Activated CD4-positive, CD25-positive, alpha-beta regulatory T cell treated with anti-CD3 and anti-CD28 coated beads, Interleukin-2, amount 50 U/mL, for 72 hours (primary cell): ENCODE results near the gene CGB2.
"Not testable (repeated sequence)": the region's sequence is repeated elsewhere in the genome, so short reads cannot be mapped to it uniquely, and the experiment has no call there.

Experiments
- DNase-seq: peaks from one replicate; pipeline ENCODE4 v3.0.0; 2021

The CGB2 gene

GRCh38 chr19:49011194-49011593 is 20.5 kb upstream of the CGB2 start:
- no peak for DNase-seq

GRCh38 chr19:49014123-49014869 is 17.4 kb upstream of the CGB2 start:
- no peak for DNase-seq

- no peak for DNase-seq
Observed at GRCh38 chr19:49014870-49015255, 16.8 kb upstream of the CGB2 start.

- DNase-seq = no peak
Observed at GRCh38 chr19:49016067-49016839, 15.4 kb upstream of the CGB2 start.

GRCh38 chr19:49017041-49017665 is 14.5 kb upstream of the CGB2 start, which contains the start of gene LHB:
LHB (minus strand) TSS chr19:49017091; CDS start chr19:49017081, 10 bp downstream.
- DNase-seq = no peak

- DNase-seq = peak; percentile 60
Observed at GRCh38 chr19:49017666-49018351, 13.9 kb upstream of the CGB2 start.

- DNase-seq = not testable (repeated sequence)
Observed at GRCh38 chr19:49018388-49019241, 13.1 kb upstream of the CGB2 start.

- DNase-seq = peak; percentile 66
Observed at GRCh38 chr19:49019242-49019932, 12.3 kb upstream of the CGB2 start.

- DNase-seq = no peak
Observed at GRCh38 chr19:49020342-49020741, 11.3 kb upstream of the CGB2 start.

- no peak for DNase-seq
Observed at GRCh38 chr19:49020931-49021895, 10.5 kb upstream of the CGB2 start.

GRCh38 chr19:49022116-49022515 is 9.6 kb upstream of the CGB2 start:
- DNase-seq = no peak

- DNase-seq = not testable (repeated sequence)
Observed at GRCh38 chr19:49024233-49024632, 7.5 kb upstream of the CGB2 start, which contains the start of gene CGB3. CGB3 (minus strand) TSS chr19:49024333; CDS start chr19:49023971, 362 bp downstream.

- DNase-seq = not testable (repeated sequence)
Observed at GRCh38 chr19:49025088-49025487, 6.6 kb upstream of the CGB2 start.

GRCh38 chr19:49025599-49025998 is 6.1 kb upstream of the CGB2 start:
- DNase-seq = not testable (repeated sequence)

- DNase-seq = not testable (repeated sequence)
Observed at GRCh38 chr19:49028686-49029085, 3.0 kb upstream of the CGB2 start.

GRCh38 chr19:49029749-49030148 is 1.9 kb upstream of the CGB2 start:
- DNase-seq = not testable (repeated sequence)

- not testable (repeated sequence) for DNase-seq
Observed at GRCh38 chr19:49030323-49030722, 1.4 kb upstream of the CGB2 start.

GRCh38 chr19:49036815-49037214 is 5.1 kb downstream of the CGB2 start, which contains the start of gene CGB1:
CGB1 (minus strand) TSS chr19:49036895; CDS start chr19:49036711, 184 bp downstream.
- peak; percentile 69 for DNase-seq

GRCh38 chr19:49038111-49038510 is 6.4 kb downstream of the CGB2 start:
- not testable (repeated sequence) for DNase-seq
